OCI-LY3 (cell line): ENCODE measurements around the gene HAUS7.

Experiments used
- H2AFZ ChIP-seq: fragments of 200-600, 300-600 bp; shearing (Covaris generic); 2 replicates; pipeline ENCODE4 v1.6.0; 2014; ENCODE audit warnings: antibody characterized with exemption, low read depth, low read length
- H3K27ac ChIP-seq: fragments of 200-600, 300-600 bp; sonication (generic); 2 replicates; pipeline ENCODE4 v1.5.1; 2014; ENCODE audit warnings: mild to moderate bottlenecking, low read length, moderate library complexity, mixed read lengths
- H3K27me3 ChIP-seq: fragments of 200-600, 300-600 bp; sonication (generic); 2 replicates; pipeline ENCODE4 v1.6.1; 2014; ENCODE audit warnings: low read depth, low read length, mixed read lengths
- H3K36me3 ChIP-seq: fragments of 200-600, 300-600 bp; sonication (generic); replicated peaks from 2 replicates; pipeline ENCODE3; 2014; ENCODE audit warnings: low read depth, low read length, mixed read lengths
- H3K4me1 ChIP-seq: fragments of 300-600, 200-600 bp; sonication (generic); 2 replicates; pipeline ENCODE4 v1.6.1; 2014; ENCODE audit warnings: low read length, mixed read lengths
- H3K4me2 ChIP-seq: fragments of 200-600, 300-600 bp; sonication (generic); 2 replicates; pipeline ENCODE4 v1.6.1; 2014; ENCODE audit warnings: low read length, mixed read lengths
- H3K4me3 ChIP-seq: fragments of 300-600, 200-600 bp; sonication (generic); 2 replicates; pipeline ENCODE4 v1.5.1; 2014; ENCODE audit warnings: antibody characterized with exemption, mild to moderate bottlenecking, low read length, moderate library complexity
- H3K79me2 ChIP-seq: fragments of 300-600, 200-600 bp; shearing (Covaris generic); 2 replicates; pipeline ENCODE4 v1.6.1; 2014; ENCODE audit warnings: mild to moderate bottlenecking, low read length, mixed read lengths
- H3K9ac ChIP-seq: fragments of 300-600, 200-600 bp; shearing (Covaris generic); 2 replicates; pipeline ENCODE4 v1.6.0; 2014; ENCODE audit warnings: mild to moderate bottlenecking, low read length, moderate library complexity
- H3K9me3 ChIP-seq: fragments of 200-600, 300-600 bp; shearing (Covaris generic); 2 replicates; pipeline ENCODE4 v1.6.1; 2014; ENCODE audit warnings: low read length, mixed read lengths; ENCODE audit not compliant: insufficient read depth
- H4K20me1 ChIP-seq: fragments of 200-600, 300-600 bp; sonication (generic); 2 replicates; pipeline ENCODE4 v1.6.1; 2016; ENCODE audit warnings: low read length, mixed read lengths; ENCODE audit not compliant: insufficient read depth
- CTCF ChIP-seq: fragments of 200-600, 300-600 bp; sonication (generic); IDR thresholded peaks from 2 replicates; pipeline ENCODE4 v1.5.1; 2014; ENCODE audit warnings: antibody characterized with exemption, low read length, low read depth
- EZH2phosphoT487 ChIP-seq: fragments of 200-600 bp; shearing (Covaris generic); IDR thresholded peaks from 2 replicates; pipeline ENCODE4 v1.6.1; 2018; ENCODE audit warnings: antibody characterized with exemption, mixed run types, low read depth

Gene HAUS7

GRCh38 chrX:153434801-153435200, 35.6 kb downstream of the HAUS7 start:
- no peaks in the 10 kb centered on the region for H3K27me3 ChIP-seq
- H3K9me3 ChIP-seq = no peaks in the 10 kb centered on the region
- no peaks in the 10 kb centered on the region for H3K36me3 ChIP-seq
- H3K4me2 ChIP-seq = no peak overlapping the region
- no peak overlapping the region for H2AFZ ChIP-seq
- H3K4me3 ChIP-seq = no peak overlapping the region
- H3K27ac ChIP-seq = no peak overlapping the region
- H3K4me1 ChIP-seq = no peaks in the 10 kb centered on the region
- no peak overlapping the region for H3K9ac ChIP-seq
- no peaks in the 10 kb centered on the region for H3K79me2 ChIP-seq
- no peaks in the 10 kb centered on the region for H4K20me1 ChIP-seq
- TF ChIP-seq EZH2phosphoT487 = no peak
- TF ChIP-seq CTCF = no peak

DNA sequence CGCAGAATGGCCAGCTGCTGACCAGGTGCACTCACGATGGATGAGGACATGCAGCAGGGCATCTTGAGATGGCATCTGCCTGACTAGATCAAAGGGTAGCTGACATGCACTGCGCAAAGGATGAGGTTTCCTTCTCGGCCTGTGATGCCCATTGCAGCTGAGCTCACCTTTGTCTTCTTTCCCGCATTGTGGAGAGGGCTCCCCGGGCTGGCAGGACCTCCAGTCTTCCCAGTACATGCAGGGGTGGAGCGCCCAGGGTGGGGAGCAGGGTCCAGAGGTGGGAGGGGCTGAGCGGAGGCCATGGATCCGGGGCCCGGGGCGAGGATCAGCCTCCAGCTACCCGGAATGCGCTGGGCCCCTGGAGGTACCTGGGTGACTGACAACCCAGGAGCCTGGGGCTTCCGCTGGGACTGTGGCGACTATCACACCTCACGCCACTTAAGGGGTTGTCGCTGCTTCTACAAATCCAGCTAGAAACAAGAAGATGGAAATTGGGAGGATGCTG, 36.5 kb downstream of the HAUS7 start:
- no peaks in the 10 kb centered on the region for H4K20me1 ChIP-seq
- no peaks in the 10 kb centered on the region for H3K9me3 ChIP-seq
- no peaks in the 10 kb centered on the region for H3K36me3 ChIP-seq
- H3K4me1 ChIP-seq = no peaks in the 10 kb centered on the region
- H2AFZ ChIP-seq = no peak overlapping the region
- no peak overlapping the region for H3K9ac ChIP-seq
- H3K79me2 ChIP-seq = no peaks in the 10 kb centered on the region
- TF ChIP-seq CTCF (no peak), EZH2phosphoT487 (no peak)
- no peak overlapping the region for H3K4me3 ChIP-seq
- no peak overlapping the region for H3K4me2 ChIP-seq
- no peaks in the 10 kb centered on the region for H3K27me3 ChIP-seq
- H3K27ac ChIP-seq = no peak overlapping the region

DNA sequence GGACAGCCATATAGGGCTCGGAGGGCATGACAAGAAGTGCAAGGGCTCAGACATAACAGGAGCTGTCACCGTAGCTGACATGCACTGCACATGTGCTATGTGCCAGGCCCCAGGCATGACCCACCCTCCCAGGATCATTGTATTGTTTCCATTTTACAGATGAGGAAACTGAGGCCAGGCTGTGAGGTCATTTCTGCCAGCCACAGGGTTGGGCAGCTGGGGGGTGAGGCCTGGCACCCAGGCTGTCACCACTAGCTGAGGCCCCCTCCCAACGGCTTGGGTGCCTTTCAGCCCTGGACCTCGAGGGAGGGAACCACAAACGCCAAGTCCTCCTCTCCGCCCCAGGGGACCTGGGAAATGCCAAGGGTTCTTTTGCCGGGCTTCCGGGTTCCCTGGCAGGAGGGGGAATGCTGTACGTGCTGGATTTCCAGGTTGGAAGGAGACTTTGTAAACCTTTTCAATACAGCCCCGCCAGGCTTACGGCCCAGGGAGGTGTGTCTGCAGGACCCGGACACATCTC, 37.2 kb downstream of the HAUS7 start:
- no peaks in the 10 kb centered on the region for H3K27me3 ChIP-seq
- no peaks in the 10 kb centered on the region for H3K79me2 ChIP-seq
- H3K4me1 ChIP-seq = no peaks in the 10 kb centered on the region
- H3K9ac ChIP-seq = no peak overlapping the region
- H3K36me3 ChIP-seq = no peaks in the 10 kb centered on the region
- H3K27ac ChIP-seq = no peak overlapping the region
- H4K20me1 ChIP-seq = no peaks in the 10 kb centered on the region
- no peak overlapping the region for H3K4me3 ChIP-seq
- no peak for TF ChIP-seq EZH2phosphoT487
- no peak for TF ChIP-seq CTCF
- H2AFZ ChIP-seq = no peak overlapping the region
- no peak overlapping the region for H3K4me2 ChIP-seq
- H3K9me3 ChIP-seq = no peaks in the 10 kb centered on the region

DNA sequence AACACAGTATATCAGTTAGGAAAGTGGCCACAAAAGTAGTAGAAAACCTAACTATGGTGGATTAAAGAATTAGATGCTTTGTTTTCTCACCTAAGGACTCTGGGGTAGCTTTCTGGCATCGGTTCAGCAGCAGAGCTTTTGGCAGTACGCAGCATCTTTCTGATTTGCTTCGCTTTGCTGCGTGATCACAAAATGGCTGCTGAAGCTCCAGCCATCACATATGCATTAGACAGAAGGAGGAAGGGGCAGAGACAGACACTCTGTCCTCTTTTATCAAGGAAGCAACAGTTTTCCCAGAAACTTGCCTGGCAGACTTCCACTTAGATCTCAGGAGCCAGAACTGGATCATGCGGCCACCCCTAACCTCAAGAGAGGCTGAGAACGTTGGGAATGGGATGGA, 39.6 kb downstream of the HAUS7 start:
- Histone ChIP-seq H3K79me2 (no peaks in the 10 kb centered on the region), H3K9ac (no peak overlapping the region), H3K4me2 (no peak overlapping the region), H3K27me3 (no peaks in the 10 kb centered on the region), H3K27ac (no peak overlapping the region), H3K4me3 (no peak overlapping the region), H4K20me1 (no peaks in the 10 kb centered on the region), H3K4me1 (no peaks in the 10 kb centered on the region), H3K9me3 (no peaks in the 10 kb centered on the region), H2AFZ (no peak overlapping the region), H3K36me3 (no peaks in the 10 kb centered on the region)
- TF ChIP-seq CTCF (no peak), EZH2phosphoT487 (no peak)
